AG09319 (cell line): ENCODE data around the gene RCOR2.

ENCODE experiments used
- DNase-seq: peaks from one replicate; pipeline ENCODE4 v3.0.0-alpha.2; 2010; ENCODE audit warnings: low read depth; ENCODE audit errors: extremely low read depth
- TF ChIP-seq, protein P1 (sequence below): IDR thresholded peaks from 2 replicates; pipeline ENCODE4 v1.5.1; 2011; ENCODE audit warnings: low read depth, mild to moderate bottlenecking, inconsistent platforms, low read length, moderate library complexity

The RCOR2 gene

DNA sequence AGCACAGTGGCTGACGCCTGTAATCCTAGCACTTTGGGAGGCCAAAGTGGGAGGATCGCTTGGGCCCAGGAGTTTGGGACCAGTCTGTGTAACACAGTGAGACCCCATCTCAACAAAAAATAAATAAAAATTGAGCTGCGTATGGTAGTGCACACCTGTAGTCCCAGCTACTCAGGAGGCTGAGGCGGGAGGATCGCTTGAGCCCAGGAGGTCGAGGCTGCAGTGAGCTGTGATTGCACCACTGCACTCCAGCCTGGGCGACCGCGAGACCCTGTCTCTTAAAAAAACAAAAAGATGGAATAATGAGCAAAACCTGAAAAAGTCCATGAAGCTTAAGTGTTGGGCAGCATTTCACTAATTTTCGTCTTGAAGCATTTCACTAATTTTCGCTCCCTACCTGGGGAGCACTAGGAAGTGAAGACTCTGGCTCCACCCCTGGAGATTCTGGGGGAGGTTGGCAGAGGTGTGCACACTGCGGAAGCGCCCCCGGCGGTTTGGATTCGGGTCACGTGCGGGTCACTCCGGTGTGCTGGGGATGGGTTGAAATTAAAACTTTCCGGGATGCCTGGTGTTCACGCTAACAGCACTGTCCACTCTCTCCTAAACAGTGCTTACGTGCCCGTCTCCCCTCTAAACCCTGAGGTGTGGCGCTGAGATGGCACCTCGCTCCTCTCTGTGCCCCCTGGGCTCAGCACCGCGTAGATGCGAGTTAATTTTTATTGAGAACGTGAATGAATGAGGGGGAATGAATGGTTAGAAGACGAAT is 20.9 kb upstream of the RCOR2 start:
- TF ChIP-seq, protein P1, sequence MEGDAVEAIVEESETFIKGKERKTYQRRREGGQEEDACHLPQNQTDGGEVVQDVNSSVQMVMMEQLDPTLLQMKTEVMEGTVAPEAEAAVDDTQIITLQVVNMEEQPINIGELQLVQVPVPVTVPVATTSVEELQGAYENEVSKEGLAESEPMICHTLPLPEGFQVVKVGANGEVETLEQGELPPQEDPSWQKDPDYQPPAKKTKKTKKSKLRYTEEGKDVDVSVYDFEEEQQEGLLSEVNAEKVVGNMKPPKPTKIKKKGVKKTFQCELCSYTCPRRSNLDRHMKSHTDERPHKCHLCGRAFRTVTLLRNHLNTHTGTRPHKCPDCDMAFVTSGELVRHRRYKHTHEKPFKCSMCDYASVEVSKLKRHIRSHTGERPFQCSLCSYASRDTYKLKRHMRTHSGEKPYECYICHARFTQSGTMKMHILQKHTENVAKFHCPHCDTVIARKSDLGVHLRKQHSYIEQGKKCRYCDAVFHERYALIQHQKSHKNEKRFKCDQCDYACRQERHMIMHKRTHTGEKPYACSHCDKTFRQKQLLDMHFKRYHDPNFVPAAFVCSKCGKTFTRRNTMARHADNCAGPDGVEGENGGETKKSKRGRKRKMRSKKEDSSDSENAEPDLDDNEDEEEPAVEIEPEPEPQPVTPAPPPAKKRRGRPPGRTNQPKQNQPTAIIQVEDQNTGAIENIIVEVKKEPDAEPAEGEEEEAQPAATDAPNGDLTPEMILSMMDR = no peak
- no peak for DNase-seq

DNA sequence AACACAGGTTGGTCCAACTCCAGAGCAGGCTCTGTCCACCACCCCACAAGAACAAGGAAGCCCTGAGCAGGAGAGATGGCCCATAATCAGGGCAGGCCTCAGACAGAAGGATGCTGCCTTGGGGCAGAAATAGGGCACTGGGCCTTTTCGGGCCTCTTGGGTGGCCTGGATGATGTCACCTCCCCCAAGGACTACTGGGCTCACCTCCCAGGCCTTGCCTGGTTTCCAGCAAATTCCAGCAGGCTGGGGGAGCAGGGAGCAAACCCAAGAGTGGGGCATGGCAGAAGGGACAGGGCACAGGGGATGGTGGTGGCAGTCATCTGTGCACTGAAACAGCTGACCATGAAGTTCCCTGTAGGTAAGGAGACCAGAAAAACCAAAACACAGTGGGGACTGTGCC is 16.5 kb upstream of the RCOR2 start:
- DNase-seq = no peak

DNA sequence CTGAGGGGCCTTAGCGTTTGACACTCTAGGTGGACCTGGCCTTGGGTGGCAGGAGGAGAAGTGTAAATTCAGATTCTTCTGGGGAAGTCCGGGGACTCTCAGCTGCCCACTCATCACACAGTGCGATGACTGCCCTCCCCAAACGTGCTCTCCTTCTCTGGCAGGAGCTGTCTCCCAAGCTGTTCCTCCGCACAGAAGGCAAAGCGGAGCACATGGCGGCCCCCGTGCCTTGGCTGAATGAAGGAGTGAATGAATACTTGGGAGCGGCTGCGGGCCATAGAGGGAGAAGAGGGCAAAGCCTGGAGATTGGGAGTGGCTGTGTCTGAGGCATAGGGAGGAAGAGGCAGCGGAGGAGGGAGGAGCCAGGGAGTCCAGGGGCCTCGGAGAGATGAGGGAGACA is 14.9 kb upstream of the RCOR2 start:
- no peak for DNase-seq
- TF ChIP-seq, protein P1 = no peak

More for the DNA sequence above, 16.5 kb upstream of the RCOR2 start:
- TF ChIP-seq, protein P1 = no peak

DNA sequence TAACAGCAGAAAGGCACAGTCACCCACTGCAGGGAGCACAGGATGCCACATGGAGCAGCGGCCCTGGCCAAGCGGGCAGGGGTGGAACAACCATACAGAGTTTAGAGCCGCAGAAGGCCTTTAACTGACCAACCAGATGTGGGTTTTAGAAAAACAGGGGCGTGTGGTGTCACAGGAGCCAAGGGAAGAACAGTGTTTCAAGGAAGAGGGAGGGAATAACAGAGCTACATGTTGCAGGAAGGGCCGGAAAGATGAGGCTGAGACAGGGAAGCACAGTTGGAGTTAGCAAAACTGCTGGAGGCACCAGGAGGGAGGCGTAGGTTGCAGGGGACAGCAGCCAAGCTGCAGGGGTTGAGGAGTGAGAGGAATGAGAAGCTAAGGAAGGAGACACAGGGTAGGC is 14.1 kb upstream of the RCOR2 start:
- no peak for DNase-seq

DNA sequence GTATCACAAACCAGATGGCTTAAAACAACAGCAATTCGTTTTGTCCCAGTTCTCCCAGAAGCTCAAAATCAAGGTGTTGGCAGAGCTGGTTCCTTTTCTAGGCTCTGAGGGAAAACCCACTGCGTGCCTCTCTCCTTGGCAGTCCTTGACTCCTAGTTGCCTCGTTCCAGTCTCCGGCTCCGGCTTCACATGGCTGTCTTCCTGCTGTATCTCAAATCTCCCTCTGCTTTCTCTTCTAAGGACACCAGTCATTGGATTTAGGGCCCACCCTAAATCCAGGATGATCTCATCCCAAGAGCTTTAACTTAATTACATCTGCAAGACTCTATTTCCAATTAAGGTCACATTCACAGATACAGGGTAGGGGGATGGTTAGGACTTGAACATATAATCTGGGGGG is 12.7 kb upstream of the RCOR2 start:
- no peak for DNase-seq
- TF ChIP-seq, protein P1 = no peak

More for the DNA sequence above, 14.1 kb upstream of the RCOR2 start:
- TF ChIP-seq, protein P1 = no peak

DNA sequence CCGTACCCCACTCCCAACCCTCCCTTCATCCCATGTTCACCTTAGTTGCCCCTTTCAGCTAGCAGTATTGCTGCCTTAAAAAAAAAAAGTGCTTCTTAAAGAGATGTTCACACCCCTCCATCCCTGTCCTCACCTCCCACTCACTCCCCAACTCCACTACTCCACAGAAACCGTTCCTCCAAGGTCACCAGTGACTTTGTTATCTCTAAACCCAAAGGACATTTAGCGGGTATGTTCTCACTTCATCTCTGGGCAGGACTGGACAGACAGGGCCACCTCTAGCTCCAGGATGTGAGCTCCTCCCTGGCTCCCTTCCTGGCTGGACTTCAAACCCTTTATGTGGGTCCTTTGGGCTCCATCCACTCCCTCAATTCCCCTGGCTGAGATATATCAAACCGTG is 6.4 kb upstream of the RCOR2 start:
- DNase-seq = no peak
- TF ChIP-seq, protein P1 = no peak

DNA sequence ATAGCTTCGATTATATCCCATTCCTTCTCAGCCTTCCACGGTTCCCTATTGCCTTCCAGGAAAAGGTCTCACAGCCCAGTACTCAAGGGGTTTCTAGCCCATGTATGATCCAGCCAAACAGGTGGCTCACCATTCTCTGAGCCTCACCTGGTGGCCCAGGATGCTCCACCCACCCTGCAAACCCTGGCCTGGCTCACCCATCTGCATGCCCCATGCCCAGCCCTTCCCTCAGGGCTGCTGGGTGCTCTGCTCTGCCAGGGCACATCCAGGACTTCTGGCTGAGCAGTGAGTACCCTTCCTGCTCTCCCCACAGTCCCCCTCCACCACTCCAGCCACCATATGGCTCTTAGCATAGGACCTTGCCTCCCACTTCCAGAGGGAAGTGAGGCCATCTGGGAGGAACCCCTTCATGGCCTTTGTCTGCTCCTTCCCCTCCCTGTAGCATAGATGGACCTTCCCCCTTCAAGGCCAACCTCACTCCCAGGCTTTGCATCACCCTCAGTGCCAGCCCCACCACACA is 5.8 kb upstream of the RCOR2 start:
- TF ChIP-seq, protein P1 = no peak
- no peak for DNase-seq
